GM23338 (cell line): ENCODE measurements around the gene MVP.

Experiments
- CREB1 ChIP-seq: fragments of 250-450 bp; sonication (Bioruptor Pico); IDR thresholded peaks from 2 replicates; pipeline ENCODE4 v1.5.0; 2020; ENCODE audit warnings: low read depth, mild to moderate bottlenecking, moderate library complexity
- CTCF ChIP-seq, 2 experiments: fragments of 200-600 bp in 1 of 2; sonication (generic) in 1 of 2; conservative IDR thresholded peaks; 2 replicates each; pipeline versions ENCODE4 v1.5.1 to v1.6.1; 2016 to 2017; ENCODE audit warnings: antibody characterized with exemption in 2 of 2, low read depth in 2 of 2, mild to moderate bottlenecking in 2 of 2, moderate library complexity in 1 of 2
- ETS1 ChIP-seq: IDR thresholded peaks from 2 replicates; pipeline ENCODE4 v1.6.1; 2016; ENCODE audit warnings: antibody characterized with exemption
- EZH2 ChIP-seq: fragments of 200-600 bp; sonication (generic); IDR thresholded peaks from one replicate; pipeline ENCODE4 v1.8.0; 2017; ENCODE audit warnings: antibody characterized with exemption, mild to moderate bottlenecking, low read depth; ENCODE audit not compliant: unreplicated experiment
- EZH2phosphoT487 ChIP-seq: fragments of 200-600 bp; sonication (generic); IDR thresholded peaks from one replicate; pipeline ENCODE4 v1.8.1; 2018; ENCODE audit warnings: antibody characterized with exemption; ENCODE audit not compliant: unreplicated experiment
- JUNB ChIP-seq: IDR thresholded peaks from one replicate; pipeline ENCODE4 v1.6.1; 2016; ENCODE audit warnings: antibody characterized with exemption; ENCODE audit not compliant: unreplicated experiment
- NANOG ChIP-seq: IDR thresholded peaks from 2 replicates; pipeline ENCODE4 v1.6.1; 2016; ENCODE audit warnings: antibody characterized with exemption, borderline replicate concordance
- POLR2AphosphoS5 ChIP-seq: IDR thresholded peaks from 2 replicates; pipeline ENCODE4 v1.6.1; 2016; ENCODE audit warnings: antibody characterized with exemption, low read depth
- REST ChIP-seq: IDR thresholded peaks from one replicate; pipeline ENCODE4 v1.6.1; 2018; ENCODE audit warnings: antibody characterized with exemption; ENCODE audit not compliant: unreplicated experiment
- STAT1 ChIP-seq: IDR thresholded peaks from one replicate; pipeline ENCODE4 v1.6.1; 2016; ENCODE audit warnings: antibody characterized with exemption; ENCODE audit not compliant: unreplicated experiment
- ZNF114 ChIP-seq: fragments of 250-450 bp; sonication (Bioruptor Pico); IDR thresholded peaks from 2 replicates; pipeline ENCODE4 v1.5.0; 2020; ENCODE audit warnings: mild to moderate bottlenecking, moderate library complexity
- ZNF331 ChIP-seq: fragments of 250-450 bp; sonication (Bioruptor Pico); IDR thresholded peaks from 2 replicates; pipeline ENCODE4 v1.5.0; 2020; ENCODE audit warnings: low read depth, mild to moderate bottlenecking, moderate library complexity

GRCh38 chr16:29893553-29893952 is 73.3 kb downstream of the MVP start:
- TF ChIP-seq CTCF (conservative IDR thresholded peaks at IDR 0.05; ENCODE audit: low read depth in 2 of 2) = no peak
- no peak for TF ChIP-seq JUNB
- no peak for TF ChIP-seq EZH2
- no peak for TF ChIP-seq CREB1 (CRISPR knock-in tag)
- no peak for TF ChIP-seq REST
- TF ChIP-seq POLR2AphosphoS5 = no peak
- TF ChIP-seq EZH2phosphoT487 = no peak
- TF ChIP-seq ETS1 = no peak
- TF ChIP-seq NANOG = no peak
- no peak for TF ChIP-seq STAT1
- no peak for TF ChIP-seq ZNF114 (CRISPR knock-in tag)
- TF ChIP-seq ZNF331 (CRISPR knock-in tag) = no peak
